K562 (cell line): Measurements from ENCODE around the gene SRM. TPM values are rescaled to one million over a fixed set of nuclear protein-coding genes. Genes with fewer than 3 reads are reported as not detected.

Experiments
- CBX3 ChIP-seq, 2 experiments: IDR thresholded peaks; 1 replicate in 1 of 2; 2 replicates in 1 of 2; pipeline ENCODE4 v1.6.1; 2012; ENCODE audit warnings: inconsistent platforms in 2 of 2, low read length in 2 of 2, borderline replicate concordance in 1 of 2, control low read depth in 1 of 2
- CEBPB ChIP-seq: fragments of 450-650 bp; IDR thresholded peaks from 2 replicates; pipeline ENCODE4 v1.6.1; 2016; ENCODE audit warnings: missing genetic modification characterization, missing compliant biosample characterization
- CSDE1 ChIP-seq, 2 experiments: fragments of 450-650 bp; IDR thresholded peaks; 2 replicates each; pipeline ENCODE4 v1.6.1; 2016; ENCODE audit warnings: mild to moderate bottlenecking in 1 of 2
- DPF2 ChIP-seq: fragments of 450-650 bp; IDR thresholded peaks from 2 replicates; pipeline ENCODE4 v1.6.1; 2016
- GTF2E2 ChIP-seq: fragments of 200-800 bp; sonication (Bioruptor generic); IDR thresholded peaks from 2 replicates; pipeline ENCODE4 v1.6.1; 2016; ENCODE audit warnings: missing genetic modification characterization, missing compliant biosample characterization
- JUNB ChIP-seq: fragments of 450-650 bp; formaldehyde crosslinking; conservative IDR thresholded peaks from 2 replicates; pipeline ENCODE4 v1.4.0; 2020; ENCODE audit warnings: mild to moderate bottlenecking
- KAT7 ChIP-seq: sonication (generic); formaldehyde crosslinking; IDR thresholded peaks from 2 replicates; pipeline ENCODE4 v1.8.0; 2022; ENCODE audit warnings: missing genetic modification reagents, mild to moderate bottlenecking, borderline replicate concordance
- LCOR ChIP-seq: sonication (generic); formaldehyde crosslinking; IDR thresholded peaks from 2 replicates; pipeline ENCODE4 v1.8.0; 2022; ENCODE audit warnings: mild to moderate bottlenecking, missing genetic modification reagents
- MXD1 ChIP-seq: fragments of 250-450 bp; sonication (Bioruptor Pico); IDR thresholded peaks from 2 replicates; pipeline ENCODE4 v1.8.0; 2021; ENCODE audit warnings: borderline replicate concordance, mild to moderate bottlenecking, moderate library complexity; ENCODE audit not compliant: poor library complexity, severe bottlenecking
- NFXL1 ChIP-seq: fragments of 450-650 bp; formaldehyde crosslinking; IDR thresholded peaks from 2 replicates; pipeline ENCODE4 v1.4.0; 2021; ENCODE audit warnings: mild to moderate bottlenecking
- NR4A1 ChIP-seq, 2 experiments: fragments of 250-450 bp in 1 of 2; fragments of 450-650 bp in 1 of 2; sonication (Bioruptor Pico) in 1 of 2; IDR thresholded peaks; 2 replicates each; pipeline versions ENCODE4 v1.4.0 to v1.6.1; 2016 to 2020; ENCODE audit warnings: mild to moderate bottlenecking in 2 of 2, missing compliant biosample characterization in 1 of 2, missing genetic modification characterization in 1 of 2, moderate library complexity in 1 of 2
- REST ChIP-seq, 2 experiments: fragments of 450-650 bp; formaldehyde crosslinking in 1 of 2; IDR thresholded peaks; 2 replicates each; pipeline versions ENCODE4 v1.4.0 to v1.6.1; 2014 to 2020; ENCODE audit warnings: mild to moderate bottlenecking in 2 of 2, borderline replicate concordance in 1 of 2, low read depth in 1 of 2
- SREBF2 ChIP-seq: sonication (generic); formaldehyde crosslinking; IDR thresholded peaks from 2 replicates; pipeline ENCODE4 v1.4.0; 2020; ENCODE audit warnings: mild to moderate bottlenecking, missing genetic modification reagents
- TEAD4 ChIP-seq, 2 experiments: sonication (generic) in 1 of 2; formaldehyde crosslinking in 1 of 2; IDR thresholded peaks; 2 replicates each; pipeline versions ENCODE4 v1.6.1 to v1.8.0; 2012 to 2022; ENCODE audit warnings: borderline replicate concordance in 1 of 2, inconsistent platforms in 1 of 2, low read length in 1 of 2, mild to moderate bottlenecking in 1 of 2, missing genetic modification reagents in 1 of 2
- TRIM28 ChIP-seq: fragments of 450-650 bp; IDR thresholded peaks from 2 replicates; pipeline ENCODE4 v1.6.1; 2017
- ZBTB11 ChIP-seq, 3 experiments: fragments of 200-800 bp in 1 of 3; fragments of 250-450 bp in 1 of 3; fragments of 450-650 bp in 1 of 3; sonication (Bioruptor Pico) in 1 of 3; sonication (Bioruptor generic) in 1 of 3; formaldehyde crosslinking in 1 of 3; IDR thresholded peaks; 2 replicates each; pipeline versions ENCODE4 v1.6.1 to v1.8.0; 2016 to 2022; ENCODE audit warnings: mild to moderate bottlenecking in 2 of 3, missing genetic modification characterization in 2 of 3, missing compliant biosample characterization in 1 of 3, moderate library complexity in 1 of 3
- polyA plus RNA-seq, 8 experiments: library from polyadenylated mRNA; depleted of rRNA in 4 of 8; stranded (reverse) in 5 of 8; unstranded in 3 of 8; fragments of >200 nt; fragmentation: Nextera tagmentation in 2 of 8; fragmentation: Illumina TruSeq in 1 of 8; extraction: Ambion mirVana in 2 of 8; extraction: Trizol in 1 of 8; gene quantifications; 2 replicates each; pipeline versions ENCODE4 v1.2.1 to v1.2.3, GENCODE V29; 2011 to 2014; ENCODE audit warnings: inconsistent platforms in 1 of 8, missing spikeins in 1 of 8
- total RNA-seq, 7 experiments: library from RNA; depleted of rRNA in 6 of 7; stranded (reverse); fragments of >200 nt in 6 of 7; fragmentation: Illumina TruSeq in 2 of 7; extraction: Trizol in 2 of 7; gene quantifications; 2 replicates each; pipeline versions ENCODE4 v1.2.1 to v1.2.3, GENCODE V29; 2011 to 2021; ENCODE audit warnings: low replicate concordance in 1 of 7

SRM gene
- total and polyA plus RNA-seq, 9 of the 15 experiments (the other 6 are each of a cell fraction or from before 2014, with no cell fraction given): 23.9 to 373 (median 82.5) TPM

- TF ChIP-seq REST (IDR thresholded peaks at IDR 0.05; ENCODE audit: borderline replicate concordance) (no peak), REST (CRISPR knock-in tag; IDR thresholded peaks at IDR 0.05; ENCODE audit: low read depth) (no peak), SREBF2 (CRISPR knock-in tag) (no peak), ZBTB11 (CRISPR knock-in tag; IDR thresholded peaks at IDR 0.05) (no peak), TEAD4 (IDR thresholded peaks at IDR 0.05; ENCODE audit: low read length) (no peak), TEAD4 (CRISPR knock-in tag; IDR thresholded peaks at IDR 0.05; ENCODE audit: borderline replicate concordance) (no peak), CBX3 (IDR thresholded peaks at IDR 0.05; ENCODE audit: borderline replicate concordance in 1 of 2, low read length in 2 of 2) (no peak), NFXL1 (CRISPR knock-in tag) (no peak), JUNB (CRISPR knock-in tag) (no peak), MXD1 (CRISPR knock-in tag) (no peak), DPF2 (no peak), CSDE1 (IDR thresholded peaks at IDR 0.05) (no peak), LCOR (CRISPR knock-in tag) (no peak), CEBPB (tag) (no peak), TRIM28 (no peak), KAT7 (CRISPR knock-in tag) (no peak), NR4A1 (CRISPR knock-in tag; IDR thresholded peaks at IDR 0.05) (no peak), NR4A1 (tag; IDR thresholded peaks at IDR 0.05) (no peak), GTF2E2 (tag) (no peak)
Measured at GRCh38 chr1:11042065-11042464, 17.8 kb downstream of the SRM start (continued).
